GM18867 (cell line): Measurements from ENCODE around the gene EPN2.

Experiments
- ATAC-seq: cut with Tn5 transposase; IDR thresholded peaks from one replicate; pipeline ENCODE4 v1.9.1; 2021; ENCODE audit warnings: mild to moderate bottlenecking, moderate library complexity; ENCODE audit not compliant: unreplicated experiment

EPN2 gene

GRCh38 chr17:19309701-19310100 lies 72.5 kb downstream of the EPN2 start:
- no peak for ATAC-seq

- no peak for ATAC-seq
Measured at GRCh38 chr17:19310151-19310550, 73.0 kb downstream of the EPN2 start.

- no peak for ATAC-seq
Measured at GRCh38 chr17:19311016-19311415, 73.8 kb downstream of the EPN2 start.

GRCh38 chr17:19311421-19312215 lies 74.5 kb downstream of the EPN2 start:
- ATAC-seq, result no peak

- ATAC-seq, result no peak
Measured at GRCh38 chr17:19312406-19312805, 75.2 kb downstream of the EPN2 start.

- ATAC-seq, result no peak
Measured at GRCh38 chr17:19313066-19313745, 76.0 kb downstream of the EPN2 start.

GRCh38 chr17:19313746-19314651 lies 76.8 kb downstream of the EPN2 start:
- ATAC-seq, result no peak

GRCh38 chr17:19315104-19315503 lies 77.9 kb downstream of the EPN2 start:
- ATAC-seq, result no peak

- no peak for ATAC-seq
Measured at GRCh38 chr17:19316761-19317358, 79.7 kb downstream of the EPN2 start.

GRCh38 chr17:19317359-19318095 lies 80.4 kb downstream of the EPN2 start:
- peak; percentile 59 for ATAC-seq

GRCh38 chr17:19318611-19319010 lies 81.4 kb downstream of the EPN2 start:
- no peak for ATAC-seq

- no peak for ATAC-seq
Measured at GRCh38 chr17:19319771-19320505, 82.8 kb downstream of the EPN2 start.

GRCh38 chr17:19320876-19321275 lies 83.7 kb downstream of the EPN2 start:
- no peak for ATAC-seq

GRCh38 chr17:19321481-19322128 lies 84.4 kb downstream of the EPN2 start:
- ATAC-seq, result no peak

GRCh38 chr17:19322129-19322505 lies 85.0 kb downstream of the EPN2 start:
- no peak for ATAC-seq

GRCh38 chr17:19322861-19323260 lies 85.7 kb downstream of the EPN2 start:
- ATAC-seq, result no peak

GRCh38 chr17:19325542-19325941 lies 88.4 kb downstream of the EPN2 start:
- no peak for ATAC-seq

- ATAC-seq, result no peak
Measured at GRCh38 chr17:19327031-19327783, 90.0 kb downstream of the EPN2 start.
